Tibial nerve (tissue), 4 donors: ENCODE results near the gene C2CD4A.

Experiments used
- CTCF ChIP-seq, 5 experiments: fragments of 200-600 bp in 3 of 5; fragments of 450-650 bp in 2 of 5; sonication (generic) in 3 of 5; IDR thresholded peaks; one replicate each; pipeline ENCODE4 v1.5.1; 2016 to 2019; ENCODE audit warnings: antibody characterized with exemption in 5 of 5, mild to moderate bottlenecking in 3 of 5, moderate library complexity in 2 of 5
- EP300 ChIP-seq, 2 donors: sonication (generic); formaldehyde crosslinking; IDR thresholded peaks; one replicate each; pipeline ENCODE4 v1.6.1; 2017; ENCODE audit warnings: antibody characterized with exemption in 2 of 2, mild to moderate bottlenecking in 1 of 2
- POLR2A ChIP-seq, 2 donors: fragments of 450-650 bp; IDR thresholded peaks; one replicate each; pipeline ENCODE4 v1.6.1; 2017; ENCODE audit warnings: antibody characterized with exemption in 2 of 2, mild to moderate bottlenecking in 2 of 2, moderate library complexity in 2 of 2

DNA sequence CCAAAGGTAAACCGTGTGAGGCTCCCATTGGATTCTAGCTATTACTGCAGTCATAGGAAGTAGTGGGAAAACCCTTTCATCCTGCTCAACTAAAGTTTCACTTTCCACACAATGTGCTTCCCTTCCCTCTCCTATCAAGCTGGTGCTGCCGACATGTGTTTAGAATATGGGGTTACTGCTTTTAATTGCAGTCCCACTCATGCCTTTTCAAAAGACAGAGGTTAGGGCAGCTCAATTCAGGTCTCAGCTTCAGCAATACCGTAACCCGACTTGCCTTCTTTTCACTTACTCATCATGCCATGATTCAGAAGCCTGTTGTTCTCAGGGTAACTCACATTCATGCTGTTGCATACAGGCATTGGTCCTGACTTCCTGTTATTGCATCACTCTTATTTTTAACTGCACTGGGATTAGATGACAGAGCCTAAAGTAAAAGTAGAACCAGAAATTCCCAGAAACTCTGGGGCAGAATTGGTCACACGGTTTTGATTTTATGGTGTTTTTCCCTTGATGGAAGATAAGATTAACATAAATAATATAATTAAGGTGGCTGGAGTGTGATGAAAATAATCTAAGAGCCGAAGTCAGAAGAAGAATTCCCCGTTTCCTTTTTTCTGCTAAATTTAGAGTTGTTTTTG, 52.6 kb downstream of the C2CD4A start:
- TF ChIP-seq CTCF (IDR thresholded peaks at IDR 0.05) = no peak
- TF ChIP-seq POLR2A (IDR thresholded peaks at IDR 0.05) = no peak
- peak in 1 of 2 donors; percentile 59 for TF ChIP-seq EP300 (IDR thresholded peaks at IDR 0.05)
